ENCODE data around the gene IFI35. TPM values are rescaled to one million over a fixed set of nuclear protein-coding genes. Genes with fewer than 3 reads are reported as not detected.
"Not testable (repeated sequence)": the region's sequence is repeated elsewhere in the genome, so short reads cannot be mapped to it uniquely, and the experiment has no call there.

IFI35 gene
- 10 to 100 TPM; 47.6 to 83.6 (median 59.1) TPM for polyA plus RNA-seq (ENCODE audit: low read depth in 6 of 6)

DNA sequence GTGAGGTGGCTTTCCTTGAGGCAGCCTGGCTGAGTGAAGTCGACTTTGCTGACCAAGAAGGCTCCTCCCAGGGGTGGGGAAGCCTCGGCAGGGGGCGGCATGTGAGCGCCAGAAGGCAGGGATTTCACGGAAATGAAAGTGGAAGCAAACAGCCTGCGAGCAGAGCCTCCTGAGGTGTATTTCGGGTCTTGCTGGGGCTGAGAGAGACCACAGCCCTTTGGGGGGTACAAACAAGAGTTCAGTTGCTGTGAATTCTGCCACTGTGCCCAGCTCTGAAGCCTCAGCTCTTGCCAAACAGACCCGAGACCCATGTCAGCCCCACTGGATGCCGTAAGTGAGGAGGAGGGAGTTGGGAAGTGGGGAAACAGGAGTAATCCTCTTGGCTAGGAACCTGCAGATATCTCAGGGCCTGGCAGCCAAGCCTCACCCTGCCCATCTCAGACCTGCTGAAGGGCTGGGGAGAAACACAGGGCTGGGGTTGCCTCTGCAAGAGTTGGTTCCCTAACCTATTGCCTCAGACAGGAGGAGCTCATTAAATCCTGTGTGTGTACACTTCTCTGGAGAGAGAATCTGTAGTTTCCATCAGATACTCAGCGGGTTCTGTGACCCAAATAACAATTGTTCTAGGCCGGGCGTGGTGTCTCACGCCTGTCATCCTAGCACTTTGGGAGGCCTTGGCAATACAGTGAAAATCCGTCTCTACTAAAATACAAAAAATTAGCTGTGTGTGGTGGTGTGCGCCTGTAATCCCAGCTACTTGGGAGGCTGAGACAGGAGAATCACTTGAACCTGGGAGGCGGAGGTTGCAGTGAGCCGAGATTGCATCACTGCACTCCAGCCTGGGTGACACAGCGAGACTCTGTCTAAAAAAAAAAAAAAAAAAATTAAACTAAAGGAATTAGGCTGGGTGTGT lies at the start of gene IFI35:
TSS of gene IFI35 (plus strand) at position 146 of the 913 bp plus-strand sequence. CDS start at position 310, 164 bp downstream.
- H3K27ac Mint-ChIP-seq = peak within 1 kb of the TSS; percentile 98 to 99 (median 99)
- peak; percentile 86 for DNase-seq

DNA sequence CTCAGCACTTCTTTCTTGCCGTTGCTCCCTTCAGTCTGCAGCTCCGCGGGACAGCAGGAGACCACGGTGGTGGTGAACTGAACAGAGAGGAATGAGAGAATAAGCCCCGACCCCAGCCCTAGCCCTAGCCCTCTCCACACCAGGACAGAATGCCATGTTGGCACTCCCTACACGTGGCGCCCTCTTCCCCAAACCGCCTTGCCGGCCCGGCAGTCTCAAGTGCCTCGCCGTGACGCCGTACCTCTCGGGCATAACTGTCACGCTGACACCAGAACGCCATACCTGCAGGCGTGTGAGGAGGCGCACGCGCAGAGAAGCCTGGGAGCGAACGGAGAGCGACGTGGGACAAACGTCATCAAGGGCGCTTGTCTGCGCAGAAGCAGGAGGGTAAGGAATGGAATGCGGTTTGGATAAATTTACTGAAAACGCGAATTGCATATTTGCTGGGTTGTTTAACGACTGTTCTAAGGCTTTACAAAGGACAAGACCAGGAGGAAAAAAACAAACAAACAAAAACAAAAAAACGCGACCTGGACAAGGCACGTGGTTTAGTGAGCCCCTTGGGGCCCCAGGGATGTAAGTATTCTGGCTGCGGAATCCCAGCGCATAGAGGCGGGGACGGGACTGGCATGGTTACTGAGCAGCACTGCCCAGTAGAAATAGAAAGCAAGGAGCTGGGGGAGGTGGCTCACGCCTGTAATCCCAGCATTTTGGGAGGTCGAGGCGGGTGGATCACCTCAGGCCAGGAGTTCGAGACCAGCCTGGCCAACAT lies 42.2 kb upstream of the IFI35 start, which contains the start of gene AARSD1:
TSS of gene AARSD1 (minus strand) at position 294 of the 772 bp plus-strand sequence. CDS start at position 280, 14 bp downstream.
- H3K27ac Mint-ChIP-seq = peak within 1 kb of the TSS; percentile 84 to 99 (median 98)
- ATAC-seq (ENCODE audit: low read depth in 2 of 2) (peak; percentile 96), DNase-seq (peak; percentile 88)
- H3K27me3 Mint-ChIP-seq = no peaks in the 10 kb centered on the region
- no peaks in the 10 kb centered on the region for H3K9me3 Mint-ChIP-seq
- H3K36me3 Mint-ChIP-seq = peaks cover 9 to 21% of the 10 kb centered on the region in 2 donors
- H3K4me1 Mint-ChIP-seq = peaks cover 13 to 22% (median 16%) of the 10 kb centered on the region in 3 donors
- peak within 1 kb of the TSS; percentile 80 to 99 (median 95) for H3K4me3 Mint-ChIP-seq

More for the DNA sequence above, at the start of gene IFI35:
- H3K36me3 Mint-ChIP-seq = no peaks in the 10 kb centered on the region
- no peaks in the 10 kb centered on the region for H3K27me3 Mint-ChIP-seq
- H3K9me3 Mint-ChIP-seq = no peaks in the 10 kb centered on the region
- peak; percentile 99 to 100 for ATAC-seq (ENCODE audit: low read depth in 2 of 2)
- H3K4me1 Mint-ChIP-seq = peaks cover 11 to 35% (median 12%) of the 10 kb centered on the region in 3 donors
- peak within 1 kb of the TSS; percentile 97 to 100 (median 99) for H3K4me3 Mint-ChIP-seq

DNA sequence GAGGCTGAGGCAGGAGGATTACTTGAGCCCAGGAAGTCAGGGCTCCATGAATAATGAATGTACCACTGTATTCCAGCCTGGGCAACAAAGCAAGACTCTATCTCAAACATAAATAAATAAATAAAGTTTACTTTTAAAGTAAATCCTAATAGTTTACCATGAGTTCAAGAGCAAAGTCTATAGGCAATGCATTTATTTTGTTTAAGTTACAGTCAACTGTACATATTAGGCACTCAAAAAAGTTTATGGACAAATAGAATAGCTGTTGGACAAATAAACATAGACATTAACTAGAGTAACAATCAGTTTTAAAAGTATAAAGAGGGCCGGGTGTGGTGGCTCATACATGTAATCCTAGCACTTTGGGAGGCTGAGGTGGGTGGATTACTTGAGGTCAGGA lies 38.7 kb upstream of the IFI35 start:
- DNase-seq = no peak
- H3K4me1 Mint-ChIP-seq = peaks cover 12 to 18% (median 13%) of the 10 kb centered on the region in 3 donors
- H3K27me3 Mint-ChIP-seq = no peaks in the 10 kb centered on the region
- H3K9me3 Mint-ChIP-seq = no peaks in the 10 kb centered on the region
- peaks cover 0 to 5% of the 10 kb centered on the region in 2 donors for H3K36me3 Mint-ChIP-seq
- no peak overlapping the region for H3K4me3 Mint-ChIP-seq
- no peak overlapping the region for H3K27ac Mint-ChIP-seq
- ATAC-seq (ENCODE audit: low read depth in 2 of 2) = no peak

DNA sequence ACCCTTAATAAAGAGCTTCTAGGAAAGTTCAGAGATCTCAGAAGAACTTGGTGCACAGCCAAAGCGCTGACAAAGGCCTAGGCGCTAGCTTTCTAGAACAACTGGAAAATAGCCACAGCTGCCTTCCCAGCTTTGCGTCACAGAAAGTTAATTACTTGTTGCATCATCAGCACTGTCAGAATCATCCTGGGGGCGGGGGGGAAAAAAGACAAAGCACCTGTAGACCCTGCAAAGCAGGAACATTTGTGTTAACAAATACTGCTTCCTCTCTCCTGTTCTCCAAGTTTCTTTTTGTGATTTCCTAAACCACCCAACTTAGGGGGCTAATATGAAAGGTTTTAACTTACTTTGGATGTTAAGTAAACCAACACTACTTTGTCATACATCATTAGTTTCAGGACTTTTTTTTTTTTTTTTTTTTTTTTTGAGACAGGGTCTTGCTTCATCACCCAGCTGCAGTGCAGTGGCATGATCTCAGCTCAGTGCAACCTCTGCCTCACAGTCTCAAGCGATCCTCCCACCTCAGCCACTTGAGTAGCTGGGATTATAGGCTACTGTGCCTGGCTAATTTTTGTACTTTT lies 37.5 kb upstream of the IFI35 start:
- Mint-ChIP-seq H3K4me3 (peak overlapping the region in 1 of 8 donors; percentile 36), H3K4me1 (peaks cover 5 to 9% (median 6%) of the 10 kb centered on the region in 3 donors), H3K27ac (peak overlapping the region in 2 of 6 donors; percentile 23 to 81), H3K9me3 (no peaks in the 10 kb centered on the region), H3K27me3 (no peaks in the 10 kb centered on the region), H3K36me3 (no peaks in the 10 kb centered on the region)
- DNase-seq (no peak), ATAC-seq (ENCODE audit: low read depth in 2 of 2) (no peak)

DNA sequence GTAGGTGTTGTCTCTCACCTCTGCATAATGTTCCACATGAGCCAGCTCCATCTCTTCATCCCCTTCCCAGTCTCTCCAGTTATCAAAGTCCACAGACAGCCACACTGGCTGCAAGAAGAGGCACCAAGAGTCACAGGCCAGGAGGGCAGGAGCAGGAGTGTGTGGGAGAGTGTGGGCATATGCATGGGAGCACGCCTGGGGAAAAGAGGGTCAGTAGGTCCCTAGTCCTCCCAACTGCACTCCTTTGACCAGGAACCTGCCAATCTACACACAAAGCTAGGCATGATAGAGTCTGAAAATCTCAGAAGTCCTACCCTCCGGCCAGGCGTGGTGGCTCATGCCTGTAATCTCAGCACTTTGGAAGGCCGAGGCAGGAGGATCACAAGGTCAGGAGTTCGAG lies 35.0 kb upstream of the IFI35 start:
- Mint-ChIP-seq H3K9me3 (no peaks in the 10 kb centered on the region), H3K27me3 (no peaks in the 10 kb centered on the region), H3K27ac (peak overlapping the region in 1 of 6 donors; percentile 24), H3K36me3 (no peaks in the 10 kb centered on the region), H3K4me1 (no peaks in the 10 kb centered on the region), H3K4me3 (no peak overlapping the region)
- ATAC-seq (ENCODE audit: low read depth in 2 of 2) = no peak
- DNase-seq = no peak

DNA sequence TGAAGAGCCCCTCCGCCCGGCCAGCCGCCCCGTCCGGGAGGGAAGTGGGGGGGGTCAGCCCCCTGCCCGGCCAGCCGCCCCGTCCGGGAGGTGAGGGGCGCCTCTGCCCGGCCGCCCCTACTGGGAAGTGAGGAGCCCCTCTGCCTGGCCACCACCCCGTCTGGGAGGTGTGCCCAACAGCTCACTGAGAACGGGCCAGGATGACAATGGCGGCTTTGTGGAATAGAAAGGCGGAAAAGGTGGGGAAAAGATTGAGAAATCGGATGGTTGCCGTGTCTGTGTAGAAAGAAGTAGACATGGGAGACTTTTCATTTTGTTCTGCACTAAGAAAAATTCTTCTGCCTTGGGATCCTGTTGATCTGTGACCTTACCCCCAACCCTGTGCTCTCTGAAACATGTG lies 33.3 kb upstream of the IFI35 start:
- DNase-seq; H3K9me3 Mint-ChIP-seq; H3K27ac Mint-ChIP-seq; H3K36me3 Mint-ChIP-seq; H3K4me1 Mint-ChIP-seq; H3K4me3 Mint-ChIP-seq; H3K27me3 Mint-ChIP-seq; ATAC-seq (ENCODE audit: low read depth in 2 of 2): not testable (repeated sequence)

DNA sequence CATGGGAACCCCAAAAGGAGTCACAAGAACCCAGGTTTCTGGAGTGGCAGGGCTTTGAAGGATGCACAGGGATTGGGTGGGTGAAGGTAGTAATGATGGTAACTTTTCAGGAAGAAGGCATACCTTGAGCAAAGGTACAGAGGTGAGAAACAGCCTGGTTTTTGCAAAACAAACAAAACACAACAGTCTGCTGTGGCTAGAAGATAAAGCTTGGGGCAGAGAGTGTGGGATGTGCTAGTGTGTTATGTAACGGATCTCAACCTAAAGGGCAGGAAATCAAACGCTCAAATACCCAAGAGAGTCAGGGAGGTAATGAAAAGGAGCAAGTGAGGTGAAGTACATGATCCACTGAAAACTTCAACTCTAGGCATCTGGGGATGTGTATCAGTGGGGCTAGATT lies 31.3 kb upstream of the IFI35 start:
- DNase-seq (no peak), ATAC-seq (ENCODE audit: low read depth in 2 of 2) (no peak)
- peak overlapping the region in 1 of 8 donors; percentile 64 for H3K4me3 Mint-ChIP-seq
- peaks cover 0 to 15% (median 14%) of the 10 kb centered on the region in 3 donors for H3K4me1 Mint-ChIP-seq
- no peaks in the 10 kb centered on the region for H3K36me3 Mint-ChIP-seq
- H3K27ac Mint-ChIP-seq = peak overlapping the region in 2 of 6 donors; percentile 54 to 93
- no peaks in the 10 kb centered on the region for H3K27me3 Mint-ChIP-seq
- H3K9me3 Mint-ChIP-seq = no peaks in the 10 kb centered on the region

DNA sequence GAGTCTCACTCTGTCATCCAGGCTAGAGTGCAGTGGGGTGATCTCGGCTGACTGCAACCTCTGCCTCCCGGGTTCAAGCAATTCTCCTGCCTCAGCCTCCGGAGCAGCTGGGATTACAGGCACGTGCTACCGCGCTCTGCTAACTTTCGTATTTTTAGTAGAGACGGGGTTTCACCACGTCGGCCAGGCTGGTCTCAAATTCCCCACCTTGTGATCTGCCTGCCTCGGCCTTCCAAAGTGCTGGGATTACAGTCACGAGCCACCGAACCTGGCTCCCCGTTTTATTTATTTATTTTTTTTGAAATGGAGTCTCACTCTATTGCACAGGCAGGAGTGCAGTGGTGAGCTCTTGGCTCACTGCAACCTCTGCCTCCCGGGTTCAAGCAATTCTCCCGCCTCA lies 30.9 kb upstream of the IFI35 start:
- DNase-seq; H3K36me3 Mint-ChIP-seq; H3K27me3 Mint-ChIP-seq; H3K9me3 Mint-ChIP-seq; ATAC-seq (ENCODE audit: low read depth in 2 of 2); H3K27ac Mint-ChIP-seq: not testable (repeated sequence)
- Mint-ChIP-seq H3K4me3 (peak overlapping the region in 1 of 8 donors; percentile 64), H3K4me1 (peaks cover 0 to 19% (median 16%) of the 10 kb centered on the region in 3 donors)

DNA sequence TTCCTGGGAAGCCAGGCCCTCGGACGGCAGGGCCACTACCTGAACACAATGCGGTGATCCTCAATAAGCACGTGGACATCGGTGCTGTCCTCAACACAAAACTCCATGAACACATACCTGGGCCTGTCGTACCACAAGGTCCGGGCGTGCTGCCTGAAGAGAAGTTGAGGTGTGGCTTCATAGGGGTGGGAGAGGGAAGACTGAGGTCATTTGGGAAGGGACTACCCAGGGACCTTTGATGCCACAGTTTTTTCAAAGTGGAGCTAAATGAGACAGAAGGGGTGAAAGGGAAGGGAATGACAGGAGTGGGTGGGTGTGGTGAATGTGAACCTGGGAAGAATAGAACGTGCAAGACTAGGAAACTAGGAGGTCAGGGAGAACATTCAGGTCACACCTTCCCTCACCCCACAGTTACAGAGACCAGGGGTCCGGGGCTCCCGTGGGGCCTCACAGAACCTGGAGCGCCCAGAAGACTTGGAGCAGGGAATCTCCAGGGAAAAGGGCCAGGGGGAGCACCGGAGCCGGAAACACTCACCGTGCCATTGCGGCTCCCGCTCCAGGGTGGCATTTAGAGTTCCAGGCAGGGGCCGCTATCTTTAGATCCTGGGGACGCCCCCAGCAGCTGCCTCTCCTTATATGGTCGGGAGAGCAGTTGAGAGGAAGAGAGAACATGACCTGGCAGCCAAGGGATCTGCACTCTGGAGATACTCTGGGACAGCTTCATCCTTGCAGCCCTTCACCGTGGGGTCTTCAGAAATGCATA lies 26.9 kb upstream of the IFI35 start, which contains the start of gene PTGES3L:
TSS of gene PTGES3L (minus strand) at position 570 of the 763 bp plus-strand sequence. CDS start at position 543, 27 bp downstream.
- peak; percentile 11 to 17 for ATAC-seq (ENCODE audit: low read depth in 2 of 2)
- no peaks in the 10 kb centered on the region for H3K36me3 Mint-ChIP-seq
- H3K9me3 Mint-ChIP-seq = no peaks in the 10 kb centered on the region
- H3K27me3 Mint-ChIP-seq = no peaks in the 10 kb centered on the region
- H3K4me1 Mint-ChIP-seq = peaks cover 26 to 56% (median 39%) of the 10 kb centered on the region in 3 donors
- DNase-seq = no peak
- peak within 1 kb of the TSS; percentile 93 to 100 (median 99) for H3K27ac Mint-ChIP-seq
- peak within 1 kb of the TSS; percentile 86 to 100 (median 98) for H3K4me3 Mint-ChIP-seq

DNA sequence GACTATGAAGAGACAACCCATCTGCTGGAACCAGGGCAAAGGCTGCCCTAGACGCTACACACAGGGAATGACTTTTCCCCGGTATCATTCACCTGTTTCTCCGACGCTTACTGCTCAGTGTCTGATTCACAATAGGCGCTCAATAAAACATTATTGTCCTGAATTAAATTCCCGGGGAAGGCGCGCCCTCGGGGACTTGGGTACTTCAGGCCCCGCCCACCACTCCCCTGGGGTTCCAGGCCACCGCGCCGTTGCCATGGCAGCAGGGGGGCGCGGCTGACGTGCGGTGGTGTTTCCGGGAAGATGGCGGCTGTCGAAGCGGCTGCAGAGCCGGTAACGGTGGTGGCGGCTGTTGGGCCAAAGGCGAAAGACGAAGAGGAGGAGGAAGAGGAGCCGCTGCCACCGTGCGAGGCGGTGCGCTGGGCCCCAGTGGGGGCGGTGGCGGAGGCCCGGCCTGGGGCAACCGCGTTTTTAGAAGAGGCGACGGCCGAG lies 26.3 kb upstream of the IFI35 start, which contains the start of gene RUNDC1:
TSS of gene RUNDC1 (plus strand) at position 292 of the 492 bp plus-strand sequence. CDS start at position 304, 12 bp downstream.
- H3K36me3 Mint-ChIP-seq = no peaks in the 10 kb centered on the region
- H3K27me3 Mint-ChIP-seq = no peaks in the 10 kb centered on the region
- DNase-seq (peak; percentile 91), ATAC-seq (ENCODE audit: low read depth in 2 of 2) (peak; percentile 74 to 79)
- no peaks in the 10 kb centered on the region for H3K9me3 Mint-ChIP-seq
- peaks cover 32 to 62% (median 43%) of the 10 kb centered on the region in 3 donors for H3K4me1 Mint-ChIP-seq
- peak within 1 kb of the TSS; percentile 93 to 100 (median 99) for H3K27ac Mint-ChIP-seq
- H3K4me3 Mint-ChIP-seq = peak within 1 kb of the TSS; percentile 86 to 100 (median 98)

DNA sequence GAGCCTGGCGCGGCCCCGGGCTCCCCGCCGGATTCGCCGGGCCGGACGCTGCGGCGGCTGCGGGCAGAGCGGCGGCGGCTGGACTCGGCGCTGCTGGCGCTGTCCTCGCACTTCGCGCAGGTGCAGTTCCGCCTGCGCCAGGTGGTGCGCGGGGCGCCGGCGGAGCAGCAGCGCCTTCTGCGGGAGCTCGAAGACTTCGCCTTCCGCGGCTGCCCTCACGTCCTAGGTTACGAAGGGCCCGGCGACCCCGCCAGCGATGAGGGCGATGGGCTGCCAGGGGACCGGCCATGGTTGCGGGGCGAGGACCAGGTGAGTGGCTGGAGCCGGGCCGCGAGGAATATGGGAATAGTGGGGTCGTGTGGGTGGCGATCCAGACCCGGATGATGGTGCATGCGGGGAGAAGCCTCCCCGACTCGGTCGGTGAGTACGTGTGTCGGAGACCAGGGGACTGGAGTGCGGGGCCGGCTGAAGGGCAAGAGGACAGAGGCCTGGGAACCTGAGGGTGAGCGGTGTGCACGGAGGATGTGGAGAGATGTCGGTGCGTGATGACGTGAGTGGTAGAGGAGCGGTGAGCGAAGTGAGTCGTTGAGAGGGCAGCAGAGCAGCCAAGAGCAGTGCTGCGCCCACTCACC lies 25.7 kb upstream of the IFI35 start:
- Mint-ChIP-seq H3K36me3 (no peaks in the 10 kb centered on the region), H3K27ac (peak overlapping the region; percentile 93 to 100 (median 99)), H3K9me3 (no peaks in the 10 kb centered on the region), H3K27me3 (no peaks in the 10 kb centered on the region), H3K4me1 (peaks cover 36 to 66% (median 47%) of the 10 kb centered on the region in 3 donors), H3K4me3 (peak overlapping the region; percentile 86 to 100 (median 98))
- ATAC-seq (ENCODE audit: low read depth in 2 of 2) = peak; percentile 61
- peak; percentile 73 for DNase-seq

DNA sequence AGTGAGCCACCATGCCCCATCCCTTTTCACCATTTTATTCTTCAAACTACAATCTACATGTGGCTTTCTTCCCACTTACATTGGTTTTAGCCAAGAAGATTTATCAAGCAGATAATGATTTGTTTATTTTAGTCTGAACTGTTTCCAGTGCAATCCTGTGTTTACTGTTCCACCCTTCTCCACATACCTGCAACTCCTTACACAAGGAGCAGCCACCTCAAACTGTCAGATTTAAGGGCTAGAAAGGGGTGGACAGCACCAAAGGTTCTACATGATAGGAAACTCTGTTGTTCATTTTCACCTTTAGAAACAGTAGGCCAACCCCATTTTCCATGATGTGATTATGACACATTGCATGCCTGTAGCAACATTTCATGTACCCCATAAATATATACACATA lies 24.3 kb upstream of the IFI35 start:
- Mint-ChIP-seq H3K27ac (peak overlapping the region in 5 of 6 donors; percentile 28 to 99 (median 79)), H3K4me3 (peak overlapping the region; percentile 36 to 100 (median 98)), H3K9me3 (no peaks in the 10 kb centered on the region), H3K4me1 (peaks cover 40 to 78% (median 48%) of the 10 kb centered on the region in 3 donors), H3K27me3 (no peaks in the 10 kb centered on the region), H3K36me3 (no peaks in the 10 kb centered on the region)
- ATAC-seq (ENCODE audit: low read depth in 2 of 2) = no peak
- no peak for DNase-seq

Data from naive B cell (primary cell).